ENCODE measurements around the gene DLG1.

DLG1 gene

GRCh38 chr3:197298341-197298944, at the start of gene DLG1:
TSS of gene DLG1 (minus strand) at chr3:197298612. CDS start at chr3:197297204, 1,408 bp downstream.
- TF ChIP-seq TAF1 (IDR thresholded peaks at IDR 0.05; ENCODE audit: low read depth), result peak; percentile 51; the same call in 1 of the 2 replicates
- peak; percentile 99 for TF ChIP-seq ZBTB7A (IDR thresholded peaks at IDR 0.05; ENCODE audit: low read depth)
- TF ChIP-seq TEAD4 (IDR thresholded peaks at IDR 0.05), result peak; percentile 26; the same call in 1 of the 2 replicates
- TF ChIP-seq EGR1 (IDR thresholded peaks at IDR 0.05), result no peak
- TF ChIP-seq EP300 (IDR thresholded peaks at IDR 0.05; ENCODE audit: borderline replicate concordance), result peak; percentile 43; the same call in 1 of the 2 replicates
- no peak for TF ChIP-seq USF1 (IDR thresholded peaks at IDR 0.05)
- TF ChIP-seq NFIC (IDR thresholded peaks at IDR 0.05), result peak; percentile 26; the same call in 1 of the 2 replicates
- TF ChIP-seq YY1 (IDR thresholded peaks at IDR 0.05; ENCODE audit: low read depth), result no peak; the same call in 1 of the 2 replicates
- 0 out of 2 replicates have a peak, but pooled peaks have one; percentile 2 for TF ChIP-seq CREB1 (IDR thresholded peaks at IDR 0.05; ENCODE audit: low read depth)
- peak; percentile 14; the same call in 1 of the 2 replicates for TF ChIP-seq RAD21 (IDR thresholded peaks at IDR 0.05; ENCODE audit: low read depth)

- TF ChIP-seq REST (IDR thresholded peaks at IDR 0.05; ENCODE audit: low read depth) (no peak), CEBPB (IDR thresholded peaks at IDR 0.05) (no peak), MAX (IDR thresholded peaks at IDR 0.05) (no peak), TCF12 (IDR thresholded peaks at IDR 0.05; ENCODE audit: low read depth) (no peak), YY1 (IDR thresholded peaks at IDR 0.05; ENCODE audit: low read depth) (no peak)
Measured at GRCh38 chr3:197348014-197348413, 49.6 kb upstream of the DLG1 start.

GRCh38 chr3:197345390-197345789, 47.0 kb upstream of the DLG1 start:
- TF ChIP-seq EGR1 (IDR thresholded peaks at IDR 0.05) (no peak), TCF12 (IDR thresholded peaks at IDR 0.05; ENCODE audit: low read depth) (no peak), CREB1 (IDR thresholded peaks at IDR 0.05; ENCODE audit: low read depth) (no peak), CEBPB (IDR thresholded peaks at IDR 0.05) (no peak), ZBTB7A (IDR thresholded peaks at IDR 0.05; ENCODE audit: low read depth) (no peak), NFIC (IDR thresholded peaks at IDR 0.05) (no peak), TAF1 (IDR thresholded peaks at IDR 0.05; ENCODE audit: low read depth) (no peak), RAD21 (IDR thresholded peaks at IDR 0.05; ENCODE audit: low read depth) (no peak), MAX (IDR thresholded peaks at IDR 0.05) (no peak), EP300 (IDR thresholded peaks at IDR 0.05; ENCODE audit: borderline replicate concordance) (no peak), YY1 (IDR thresholded peaks at IDR 0.05; ENCODE audit: low read depth) (no peak)

- TF ChIP-seq USF1 (IDR thresholded peaks at IDR 0.05) (no peak), RAD21 (IDR thresholded peaks at IDR 0.05; ENCODE audit: low read depth) (no peak), EP300 (IDR thresholded peaks at IDR 0.05; ENCODE audit: borderline replicate concordance) (no peak), TAF1 (IDR thresholded peaks at IDR 0.05; ENCODE audit: low read depth) (no peak), NFIC (IDR thresholded peaks at IDR 0.05) (no peak), REST (IDR thresholded peaks at IDR 0.05; ENCODE audit: low read depth) (no peak), EGR1 (IDR thresholded peaks at IDR 0.05) (no peak), FOXM1 (IDR thresholded peaks at IDR 0.05; ENCODE audit: borderline replicate concordance, low read depth) (no peak), TCF12 (IDR thresholded peaks at IDR 0.05; ENCODE audit: low read depth) (no peak), TEAD4 (IDR thresholded peaks at IDR 0.05) (no peak), MAX (IDR thresholded peaks at IDR 0.05) (no peak), CEBPB (IDR thresholded peaks at IDR 0.05) (no peak), CREB1 (IDR thresholded peaks at IDR 0.05; ENCODE audit: low read depth) (no peak), YY1 (IDR thresholded peaks at IDR 0.05; ENCODE audit: low read depth) (no peak), ZBTB7A (IDR thresholded peaks at IDR 0.05; ENCODE audit: low read depth) (no peak)
Measured at GRCh38 chr3:197344582-197345318, 46.3 kb upstream of the DLG1 start.
